A204.1 (cell line): ENCODE results near the gene RNF4.
"Not testable (repeated sequence)": the region's sequence is repeated elsewhere in the genome, so short reads cannot be mapped to it uniquely, and the experiment has no call there.

Source experiments
- FAIRE-seq: peaks from 2 replicates; lab custom pipeline; 2012; peaks lifted over from hg19 to GRCh38; lab: Jason Lieb, UNC

Gene RNF4

DNA sequence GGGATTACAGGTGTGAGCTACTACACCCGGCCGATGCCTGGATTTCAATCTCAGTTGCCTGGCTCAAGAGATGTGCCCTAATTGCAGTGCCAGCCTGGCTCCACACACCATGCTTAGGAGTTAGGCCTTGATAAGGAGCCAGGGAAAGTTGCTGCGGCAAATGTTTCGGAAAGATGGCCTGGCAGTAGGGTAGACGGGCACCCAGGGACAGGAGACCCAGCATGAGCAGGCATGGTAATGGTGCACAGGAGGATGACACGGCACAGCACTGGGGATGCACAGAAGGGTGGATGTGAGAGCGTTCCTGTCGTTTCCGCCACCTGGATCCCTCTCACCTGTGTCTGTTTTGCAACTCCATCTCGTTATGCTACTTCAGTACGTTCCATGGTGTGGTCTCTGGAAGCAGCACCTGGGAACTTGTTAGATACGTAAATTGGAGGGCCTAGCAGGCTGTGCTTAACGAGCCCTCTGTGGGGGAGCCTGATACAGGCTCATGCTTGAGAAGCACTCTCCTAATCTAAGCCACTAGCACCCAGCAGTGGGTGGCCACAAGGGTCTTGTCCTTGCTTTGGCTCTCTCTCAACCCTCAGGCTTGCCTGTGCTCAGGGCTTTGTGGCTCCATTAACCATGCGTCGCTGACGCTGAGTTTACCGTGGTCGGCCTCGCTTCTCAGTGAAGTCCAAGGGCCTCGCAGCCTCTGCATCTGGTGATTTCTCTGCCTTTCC is 20.3 kb downstream of the RNF4 start:
- FAIRE-seq = no peak

- no peak for FAIRE-seq
Measured at GRCh38 chr4:2489841-2490552, 21.1 kb downstream of the RNF4 start.

DNA sequence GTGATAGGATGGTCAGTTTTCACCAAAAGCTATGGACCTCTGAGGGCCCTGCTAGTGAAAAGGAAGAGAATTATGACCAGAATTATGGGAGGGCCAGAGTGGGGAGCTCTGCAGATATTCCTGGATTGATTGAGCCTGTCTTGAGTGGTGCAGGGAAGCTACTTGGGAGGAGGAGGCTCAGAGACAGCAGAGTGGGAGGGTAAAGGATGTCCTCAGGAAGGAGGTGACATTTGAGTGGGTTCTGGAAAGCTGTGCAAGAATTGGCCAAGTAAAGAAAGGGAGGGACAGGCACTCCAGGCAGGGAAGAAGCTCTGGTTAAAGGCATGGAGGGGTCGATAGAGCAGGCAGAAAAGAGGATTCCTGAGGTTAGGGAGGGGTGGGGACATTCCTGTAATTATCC is 24.1 kb downstream of the RNF4 start:
- no peak for FAIRE-seq

GRCh38 chr4:2494992-2495391 is 26.1 kb downstream of the RNF4 start:
- FAIRE-seq = no peak

DNA sequence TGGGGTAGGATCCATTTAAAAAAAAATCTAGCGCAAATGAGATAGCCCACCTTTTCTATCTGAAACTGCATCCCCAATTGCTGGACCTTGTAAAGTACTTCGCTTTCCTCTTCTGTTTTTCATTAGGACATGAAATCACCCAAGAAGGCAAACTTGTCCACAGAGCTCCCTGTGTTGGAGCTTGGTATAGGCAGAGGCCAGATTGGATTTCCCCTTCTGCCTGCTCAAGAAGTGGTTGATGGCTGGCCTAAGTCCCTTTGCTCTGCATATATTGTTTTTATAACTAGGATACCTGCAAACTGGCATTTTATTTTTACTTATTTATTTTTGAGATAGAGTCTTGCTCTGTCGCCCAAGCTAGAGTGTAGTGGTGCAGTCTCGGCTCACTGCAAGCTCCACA is 28.4 kb downstream of the RNF4 start:
- FAIRE-seq = no peak

DNA sequence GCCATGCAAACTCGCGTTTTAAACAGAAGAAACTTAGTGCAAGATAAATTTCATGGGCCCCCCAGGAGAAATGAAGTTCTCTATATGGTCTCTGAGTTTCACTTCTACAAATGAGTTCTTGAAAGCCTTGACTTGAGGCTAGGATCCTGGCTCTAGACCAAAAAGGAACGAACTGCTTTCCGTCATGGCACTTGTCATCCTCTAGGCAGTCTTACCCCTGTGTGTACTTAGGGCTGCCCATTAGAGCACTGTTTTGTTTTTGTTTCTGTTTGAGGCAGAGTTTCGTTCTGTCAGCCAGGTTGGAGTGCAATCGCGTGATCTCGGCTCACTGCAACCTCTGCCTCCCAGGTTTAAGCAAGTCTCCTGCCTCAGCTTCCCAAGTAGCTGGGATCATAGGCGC is 29.0 kb downstream of the RNF4 start:
- FAIRE-seq = no peak

DNA sequence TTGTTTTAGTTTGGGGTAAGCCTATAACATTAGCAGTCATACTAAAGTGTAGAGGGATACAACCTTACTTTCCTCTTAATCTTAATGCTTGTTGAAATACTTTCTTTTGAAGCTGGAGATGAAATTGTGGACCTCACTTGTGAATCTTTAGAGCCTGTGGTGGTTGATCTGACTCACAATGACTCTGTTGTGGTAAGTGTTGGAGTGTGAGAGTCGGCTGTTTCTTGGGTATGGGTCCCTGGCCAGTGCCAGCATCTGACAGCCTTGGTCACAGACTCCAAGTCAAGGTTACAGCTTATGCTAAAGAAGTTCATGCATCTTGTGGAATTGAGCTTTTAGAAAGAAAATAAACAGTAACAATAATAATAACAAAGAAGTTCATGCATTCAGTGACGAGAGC is 31.6 kb downstream of the RNF4 start:
- no peak for FAIRE-seq

GRCh38 chr4:2501034-2501594 is 32.2 kb downstream of the RNF4 start:
- FAIRE-seq = no peak

- no peak for FAIRE-seq
Measured at GRCh38 chr4:2503809-2504208, 34.9 kb downstream of the RNF4 start.

GRCh38 chr4:2507259-2507658 is 38.4 kb downstream of the RNF4 start:
- FAIRE-seq = no peak

- no peak for FAIRE-seq
Measured at GRCh38 chr4:2507855-2508254, 38.9 kb downstream of the RNF4 start.

DNA sequence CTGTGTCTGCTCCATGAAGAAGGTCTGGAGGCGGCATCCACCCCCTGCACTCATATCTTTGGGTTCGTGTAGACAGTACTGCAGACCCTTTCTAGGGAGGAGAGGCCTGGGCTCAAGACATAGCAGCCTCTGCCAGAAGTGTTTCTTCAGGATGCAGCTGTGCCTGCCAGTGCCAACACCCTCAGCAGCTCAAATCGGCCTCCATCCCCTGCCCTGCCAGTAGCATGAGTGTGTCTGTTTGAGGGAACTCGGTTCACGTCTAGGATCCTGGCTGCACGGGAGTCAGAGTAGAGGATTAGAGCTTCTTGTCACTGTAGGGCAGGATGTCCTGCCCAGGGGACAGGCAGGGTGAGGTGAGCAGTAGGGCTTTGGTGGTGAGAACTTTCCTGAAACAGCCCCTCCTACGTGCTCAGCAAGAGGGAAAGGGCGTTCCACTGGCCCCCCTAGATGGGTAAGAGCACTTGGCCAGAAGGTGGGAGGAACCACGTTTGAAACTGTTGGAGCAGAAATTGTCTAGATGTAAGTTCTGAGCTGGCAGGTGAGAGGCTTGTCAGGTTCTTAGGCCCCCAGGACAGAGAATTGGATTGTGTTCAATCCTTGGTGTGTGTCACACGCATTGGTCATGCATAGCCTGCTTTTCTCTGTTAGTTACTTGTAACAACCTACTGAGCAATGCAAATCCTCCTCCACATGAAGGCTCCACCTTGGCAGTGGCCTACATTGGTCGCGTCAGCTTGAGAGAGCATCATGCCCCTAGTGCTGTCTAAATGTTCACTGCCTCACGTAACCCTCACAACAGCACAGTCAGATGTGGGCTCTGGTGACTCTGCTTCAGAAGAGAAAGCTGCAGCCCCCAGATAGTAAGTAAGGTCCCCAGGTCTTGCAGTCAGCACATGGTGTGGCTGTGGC is 41.7 kb downstream of the RNF4 start:
- FAIRE-seq = no peak

- no peak for FAIRE-seq
Measured at GRCh38 chr4:2511645-2512131, 42.8 kb downstream of the RNF4 start.

DNA sequence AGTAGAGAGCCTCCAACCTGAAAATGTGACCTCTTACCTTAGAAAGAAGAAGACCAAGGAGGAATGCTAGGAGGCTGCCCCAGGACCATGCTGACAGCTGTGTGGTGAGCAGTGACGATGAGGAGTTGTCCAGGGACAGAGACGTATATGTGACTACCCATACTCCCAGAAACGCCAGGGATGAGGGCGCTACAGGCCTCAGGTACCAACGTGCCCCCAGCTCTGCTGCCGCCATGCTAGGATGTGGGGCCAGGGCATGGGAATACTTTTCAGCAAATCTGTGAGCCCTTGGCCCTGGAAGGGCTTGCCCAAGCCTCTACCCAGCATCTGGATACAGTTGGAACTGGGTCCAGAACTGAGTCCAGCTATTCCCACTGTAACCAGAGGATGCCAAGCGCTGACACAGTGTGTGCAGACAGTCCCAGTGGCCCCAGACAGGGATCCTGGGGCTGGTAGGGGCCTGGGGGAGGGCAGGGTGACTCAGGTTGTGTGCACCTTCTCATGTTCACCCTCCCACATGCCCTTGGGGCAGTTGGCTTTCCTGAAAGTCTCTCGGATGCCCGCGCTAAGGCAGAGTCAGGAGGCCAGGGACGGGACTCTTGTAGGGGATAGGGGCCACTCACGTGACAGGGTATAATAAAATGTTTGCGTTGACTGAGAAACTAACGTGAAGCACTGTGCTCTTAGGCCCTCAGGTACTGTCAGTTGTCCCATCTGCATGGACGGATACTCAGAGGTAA is 43.7 kb downstream of the RNF4 start:
- no peak for FAIRE-seq

DNA sequence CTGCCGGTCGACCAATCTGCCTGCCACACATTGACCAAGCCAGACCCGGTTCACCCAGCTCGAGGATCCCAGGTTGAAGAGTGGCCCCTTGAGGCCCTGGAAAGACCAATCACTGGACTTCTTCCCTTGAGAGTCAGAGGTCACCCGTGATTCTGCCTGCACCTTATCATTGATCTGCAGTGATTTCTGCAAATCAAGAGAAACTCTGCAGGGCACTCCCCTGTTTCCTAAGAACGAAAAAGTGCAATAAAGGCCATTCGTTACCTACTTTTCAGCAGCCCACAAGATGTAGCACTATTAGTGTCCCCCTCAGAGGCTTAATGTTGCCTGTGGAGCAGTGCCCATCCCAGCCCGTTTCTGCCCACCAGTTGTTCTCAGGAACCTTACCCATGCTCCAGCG is 45.3 kb downstream of the RNF4 start:
- not testable (repeated sequence) for FAIRE-seq

- FAIRE-seq = not testable (repeated sequence)
Measured at GRCh38 chr4:2514944-2515343, 46.0 kb downstream of the RNF4 start.

DNA sequence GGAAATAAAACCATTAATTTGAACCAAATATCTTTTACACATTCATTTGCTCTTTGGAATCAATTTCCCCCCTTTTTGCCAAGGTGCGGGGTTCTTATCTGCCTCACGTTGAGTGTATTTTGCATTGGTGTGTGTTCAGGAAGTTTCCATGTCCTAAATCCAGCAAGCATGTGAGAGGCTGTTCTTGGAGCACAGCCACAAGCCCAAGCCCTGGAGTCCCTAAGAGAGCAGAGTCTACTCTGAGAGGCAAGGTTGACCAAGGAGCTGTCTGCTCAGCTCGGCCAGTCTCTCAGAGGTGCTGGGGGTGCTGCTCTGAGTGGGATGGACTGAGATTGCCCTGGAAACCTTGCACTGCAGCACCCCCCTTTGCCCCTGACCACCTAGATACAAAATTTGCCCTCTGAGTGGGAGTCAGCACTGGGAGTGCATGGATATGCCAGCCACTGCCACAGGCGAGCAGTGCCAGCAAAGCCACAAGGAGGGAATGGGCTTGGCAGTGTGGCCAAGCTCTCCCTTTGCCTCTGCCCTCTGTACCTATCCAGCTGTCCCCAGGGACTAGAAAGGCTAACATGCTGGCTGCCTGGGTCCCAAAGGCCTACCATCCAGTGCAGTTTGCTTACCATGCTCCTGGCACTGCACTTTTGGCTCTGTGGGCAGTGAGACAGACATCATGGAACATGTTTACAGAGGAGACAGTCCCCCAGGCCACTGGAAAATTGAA is 47.1 kb downstream of the RNF4 start:
- FAIRE-seq = no peak

- no peak for FAIRE-seq
Measured at GRCh38 chr4:2516635-2517034, 47.7 kb downstream of the RNF4 start.

GRCh38 chr4:2526559-2526958 is 57.7 kb downstream of the RNF4 start:
- FAIRE-seq = no peak

- no peak for FAIRE-seq
Measured at GRCh38 chr4:2534904-2535375, 66.0 kb downstream of the RNF4 start.
